HEK293T (cell line): ENCODE measurements around the gene SPAG16.

ENCODE experiments used
- CTCF ChIA-PET: fragments of 350-600 bp; formaldehyde crosslinking; extraction: SDS; loops from one replicate; lab custom pipeline; 2021; ENCODE audit warnings: antibody characterized with exemption, inconsistent platforms; lab: Yijun Ruan, JAX
- POLR2A ChIA-PET: fragments of 350-600 bp; formaldehyde crosslinking; extraction: SDS; loops from one replicate; lab custom pipeline; 2020; ENCODE audit warnings: antibody characterized with exemption, inconsistent platforms; lab: Yijun Ruan, JAX
- DNase-seq: peaks from one replicate; pipeline ENCODE4 v3.0.0; 2012; ENCODE audit warnings: mixed read lengths; ENCODE audit errors: extremely low spot score
- ARNT ChIP-seq: fragments of 450-650 bp; IDR thresholded peaks from 2 replicates; pipeline ENCODE4 v1.6.1; 2017; ENCODE audit warnings: mild to moderate bottlenecking
- BHLHE40 ChIP-seq: fragments of 450-650 bp; IDR thresholded peaks from 2 replicates; pipeline ENCODE4 v1.6.1; 2016; ENCODE audit warnings: mild to moderate bottlenecking, moderate library complexity, borderline replicate concordance
- CTBP1 ChIP-seq: fragments of 450-650 bp; IDR thresholded peaks from 2 replicates; pipeline ENCODE4 v1.6.1; 2016; ENCODE audit warnings: borderline replicate concordance
- ELF4 ChIP-seq: fragments of 450-650 bp; IDR thresholded peaks from 2 replicates; pipeline ENCODE4 v1.6.1; 2017; ENCODE audit warnings: antibody characterized with exemption
- FOXA1 ChIP-seq: fragments of 450-650 bp; IDR thresholded peaks from 2 replicates; pipeline ENCODE4 v1.6.1; 2016; ENCODE audit warnings: mild to moderate bottlenecking
- FOXK2 ChIP-seq: fragments of 450-650 bp; IDR thresholded peaks from 2 replicates; pipeline ENCODE4 v1.6.1; 2016; ENCODE audit warnings: mild to moderate bottlenecking
- FOXM1 ChIP-seq: fragments of 450-650 bp; IDR thresholded peaks from 2 replicates; pipeline ENCODE4 v1.6.1; 2017; ENCODE audit warnings: mild to moderate bottlenecking, borderline replicate concordance
- HDGF ChIP-seq: fragments of 450-650 bp; IDR thresholded peaks from 2 replicates; pipeline ENCODE4 v1.6.1; 2017; ENCODE audit warnings: antibody characterized with exemption, borderline replicate concordance
- L3MBTL2 ChIP-seq: fragments of 450-650 bp; conservative IDR thresholded peaks from 2 replicates; pipeline ENCODE4 v1.6.1; 2016; ENCODE audit warnings: mild to moderate bottlenecking
- LEF1 ChIP-seq: fragments of 450-650 bp; IDR thresholded peaks from 2 replicates; pipeline ENCODE4 v1.6.1; 2017; ENCODE audit warnings: mild to moderate bottlenecking, borderline replicate concordance
- NFRKB ChIP-seq: fragments of 450-650 bp; IDR thresholded peaks from 2 replicates; pipeline ENCODE4 v1.6.1; 2016; ENCODE audit warnings: mild to moderate bottlenecking, moderate library complexity
- SP1 ChIP-seq: fragments of 450-650 bp; IDR thresholded peaks from 2 replicates; pipeline ENCODE4 v1.6.1; 2017
- SUZ12 ChIP-seq: fragments of 450-650 bp; IDR thresholded peaks from 2 replicates; pipeline ENCODE4 v1.6.1; 2016; ENCODE audit warnings: mild to moderate bottlenecking
- TARDBP ChIP-seq: fragments of 450-650 bp; IDR thresholded peaks from 2 replicates; pipeline ENCODE4 v1.6.1; 2016
- ZNF384 ChIP-seq: fragments of 450-650 bp; IDR thresholded peaks from 2 replicates; pipeline ENCODE4 v1.6.1; 2016
- TF ChIP-seq, protein P1 (sequence below): fragments of 450-650 bp; IDR thresholded peaks from 2 replicates; pipeline ENCODE4 v1.6.1; 2016

The SPAG16 gene

DNA sequence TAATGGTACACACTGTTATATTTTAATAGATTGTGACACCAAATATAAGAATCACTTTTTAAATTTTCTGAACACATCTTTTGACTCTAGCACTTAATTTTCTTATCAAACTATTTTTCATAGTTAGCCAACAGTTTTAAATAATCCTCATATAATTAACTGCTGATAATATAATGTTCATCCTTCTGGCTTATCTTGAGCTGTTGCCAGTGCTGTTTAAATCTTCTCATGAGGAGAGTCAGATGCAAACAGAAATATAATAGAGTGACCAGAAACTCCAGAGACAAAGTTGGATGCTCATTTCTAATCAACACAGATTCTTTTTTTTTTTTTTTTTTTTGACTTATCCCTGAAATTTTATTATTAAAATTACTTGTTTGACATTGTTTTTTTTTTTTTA lies 282.6 kb downstream of the SPAG16 start:
- TF ChIP-seq L3MBTL2 (no peak), SP1 (no peak), ZNF384 (no peak), CTBP1 (no peak), LEF1 (no peak), SUZ12 (no peak), ARNT (no peak), BHLHE40 (no peak), FOXA1 (no peak), NFRKB (no peak), FOXM1 (no peak), HDGF (no peak), TARDBP (no peak)
- DNase-seq, result no peak
- POLR2A ChIA-PET, result no interaction called here
- CTCF ChIA-PET, result no interaction called here

DNA sequence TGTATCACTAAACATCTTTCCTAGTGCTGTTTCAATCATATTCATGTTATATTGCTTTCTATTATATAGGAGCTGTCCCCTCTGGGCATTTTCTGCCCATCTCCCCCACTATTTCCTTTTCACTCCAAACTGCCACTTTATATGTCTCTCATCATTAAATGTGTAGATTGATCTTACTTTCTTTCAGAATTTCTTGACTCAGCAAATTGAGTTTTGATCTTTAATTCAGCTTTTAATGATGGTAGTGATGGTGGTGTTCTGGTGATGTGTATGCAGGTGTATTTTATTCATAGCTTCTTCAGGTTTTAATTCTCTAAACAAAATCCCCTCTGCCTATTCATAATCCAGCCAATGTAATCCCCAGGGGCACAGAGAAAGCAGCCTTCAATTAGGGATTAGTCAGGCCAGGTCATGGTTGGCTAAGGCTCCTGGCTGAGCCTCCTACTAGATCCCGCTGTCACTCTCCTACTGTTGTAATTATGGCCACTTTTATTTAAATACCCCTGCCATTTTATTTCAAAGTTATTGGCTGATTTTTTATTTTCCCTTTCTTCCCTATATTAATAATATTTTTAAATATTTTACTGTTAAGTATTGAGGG lies 325.4 kb downstream of the SPAG16 start:
- ChIA-PET CTCF (no interaction called here), POLR2A (no interaction called here)
- no peak for TF ChIP-seq SUZ12
- TF ChIP-seq NFRKB, result no peak
- no peak for TF ChIP-seq ZNF384
- TF ChIP-seq FOXA1, result no peak
- TF ChIP-seq BHLHE40, result no peak
- no peak for TF ChIP-seq SP1
- no peak for TF ChIP-seq FOXK2
- TF ChIP-seq L3MBTL2, result no peak
- TF ChIP-seq FOXM1, result no peak
- TF ChIP-seq TARDBP, result no peak
- DNase-seq, result no peak

DNA sequence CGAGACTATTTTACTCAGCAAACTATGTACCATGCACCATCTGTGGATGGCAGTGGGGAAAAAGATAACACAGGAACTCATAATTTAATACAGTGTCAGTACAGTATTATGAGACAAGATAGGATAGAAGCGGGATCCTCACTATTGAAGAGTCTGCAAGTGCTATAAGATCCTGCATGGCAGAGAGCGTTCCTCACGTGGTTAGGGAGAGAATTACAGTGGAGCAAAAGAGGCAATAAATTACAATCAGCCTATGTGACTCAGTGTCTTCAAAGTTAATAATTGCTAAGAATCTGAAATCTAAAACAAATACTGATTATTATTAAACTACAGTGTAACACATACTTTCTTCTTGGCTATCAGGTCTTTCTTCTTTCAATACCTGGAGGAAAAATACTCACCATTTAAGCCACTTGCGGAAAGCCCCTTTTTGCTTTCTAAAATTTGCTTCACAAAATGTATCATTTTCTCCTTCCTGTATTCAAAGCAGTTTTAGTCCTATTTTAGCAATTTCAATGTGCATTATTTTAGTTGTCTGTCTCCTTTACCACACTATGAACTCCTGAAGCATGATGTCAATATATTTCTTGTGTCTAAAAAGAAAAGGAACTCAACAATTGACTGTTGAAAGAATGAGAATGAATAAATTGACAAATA lies 342.9 kb downstream of the SPAG16 start:
- TF ChIP-seq ELF4, result no peak
- no peak for TF ChIP-seq TARDBP
- TF ChIP-seq, protein P1, sequence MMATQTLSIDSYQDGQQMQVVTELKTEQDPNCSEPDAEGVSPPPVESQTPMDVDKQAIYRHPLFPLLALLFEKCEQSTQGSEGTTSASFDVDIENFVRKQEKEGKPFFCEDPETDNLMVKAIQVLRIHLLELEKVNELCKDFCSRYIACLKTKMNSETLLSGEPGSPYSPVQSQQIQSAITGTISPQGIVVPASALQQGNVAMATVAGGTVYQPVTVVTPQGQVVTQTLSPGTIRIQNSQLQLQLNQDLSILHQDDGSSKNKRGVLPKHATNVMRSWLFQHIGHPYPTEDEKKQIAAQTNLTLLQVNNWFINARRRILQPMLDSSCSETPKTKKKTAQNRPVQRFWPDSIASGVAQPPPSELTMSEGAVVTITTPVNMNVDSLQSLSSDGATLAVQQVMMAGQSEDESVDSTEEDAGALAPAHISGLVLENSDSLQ, result no peak
- no peak for TF ChIP-seq HDGF
- no peak for TF ChIP-seq SUZ12
- TF ChIP-seq ZNF384, result no peak
- TF ChIP-seq L3MBTL2, result no peak
- no peak for TF ChIP-seq LEF1
- TF ChIP-seq ARNT, result no peak
- no peak for TF ChIP-seq FOXA1
- TF ChIP-seq FOXM1, result no peak
- TF ChIP-seq SP1, result no peak
- no peak for TF ChIP-seq NFRKB
- TF ChIP-seq FOXK2, result no peak
- no peak for TF ChIP-seq CTBP1
- TF ChIP-seq BHLHE40, result no peak
- DNase-seq, result no peak
- ChIA-PET CTCF (no interaction called here), POLR2A (no interaction called here)

DNA sequence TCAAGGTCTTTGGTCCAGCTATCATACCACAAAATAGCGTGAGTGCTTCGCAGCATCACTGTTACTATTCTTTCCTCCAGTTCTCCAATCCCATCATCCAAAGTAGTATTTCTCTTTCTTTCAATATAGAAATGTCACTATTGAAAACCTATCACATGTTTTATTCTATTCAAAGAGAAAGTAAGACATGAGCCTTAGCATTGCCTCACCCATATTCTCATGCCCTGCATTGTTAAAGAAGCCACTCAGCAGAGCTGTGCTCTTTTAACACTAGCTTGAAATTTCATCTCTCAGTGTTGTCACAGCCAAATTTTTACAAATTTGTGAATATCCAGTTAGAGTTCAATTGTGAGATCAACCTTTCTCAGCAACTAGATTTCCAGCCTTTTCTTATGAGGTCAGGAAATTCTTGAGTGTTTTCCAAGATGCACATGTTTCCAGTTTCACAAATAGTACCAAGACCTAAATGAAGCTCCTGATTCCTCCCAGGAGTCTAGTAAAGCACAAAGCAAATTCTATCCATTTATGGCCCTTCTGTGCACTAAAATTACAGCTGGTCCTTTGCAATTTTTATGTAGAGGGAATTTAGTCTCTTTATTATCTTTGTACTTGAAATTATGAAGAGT lies 343.7 kb downstream of the SPAG16 start:
- TF ChIP-seq FOXM1, result no peak
- no peak for TF ChIP-seq TARDBP
- TF ChIP-seq L3MBTL2, result no peak
- TF ChIP-seq ELF4, result no peak
- no peak for TF ChIP-seq FOXA1
- TF ChIP-seq FOXK2, result no peak
- no peak for TF ChIP-seq NFRKB
- TF ChIP-seq, protein P1, result no peak
- TF ChIP-seq ARNT, result no peak
- no peak for TF ChIP-seq HDGF
- TF ChIP-seq SUZ12, result no peak
- no peak for TF ChIP-seq LEF1
- no peak for DNase-seq
- CTCF ChIA-PET, result no interaction called here
- POLR2A ChIA-PET, result no interaction called here

DNA sequence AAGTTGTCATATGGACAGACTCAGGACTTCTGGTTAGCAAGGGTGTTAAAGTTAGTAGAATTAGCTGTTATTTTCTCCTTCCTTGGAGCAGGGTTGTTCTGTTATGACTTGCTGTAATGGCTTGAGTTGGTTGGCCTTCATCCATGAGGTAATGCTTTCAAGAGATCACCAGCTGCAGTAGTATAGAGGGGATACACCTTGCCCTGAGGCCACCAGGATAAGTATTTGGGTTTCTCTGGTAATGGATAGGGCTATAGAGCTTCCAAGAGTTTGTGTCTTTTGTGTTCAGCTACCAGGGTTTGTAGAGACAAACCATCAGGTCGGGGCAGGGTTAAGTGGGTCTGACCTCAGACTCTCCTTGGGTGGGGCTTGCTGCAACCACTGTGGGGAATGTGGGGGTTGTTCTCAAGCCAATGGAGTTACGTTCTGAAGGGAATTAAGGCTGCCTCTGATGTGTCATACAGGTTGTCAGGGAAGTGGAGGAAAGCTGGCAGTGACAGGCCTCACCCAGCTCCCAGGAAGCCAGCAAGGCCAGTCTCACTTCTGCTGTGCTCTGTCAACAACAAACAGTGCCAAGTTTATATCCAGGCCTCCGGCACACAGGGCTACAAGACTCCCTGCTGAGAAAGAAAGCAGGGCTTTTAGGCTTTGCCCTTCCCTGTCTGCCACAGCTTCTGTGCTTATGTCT lies 356.6 kb downstream of the SPAG16 start:
- ChIA-PET POLR2A (no interaction called here), CTCF (no interaction called here)
- no peak for DNase-seq
- TF ChIP-seq LEF1 (no peak), L3MBTL2 (no peak), FOXK2 (no peak), FOXA1 (no peak), SUZ12 (no peak), FOXM1 (no peak), NFRKB (no peak)

DNA sequence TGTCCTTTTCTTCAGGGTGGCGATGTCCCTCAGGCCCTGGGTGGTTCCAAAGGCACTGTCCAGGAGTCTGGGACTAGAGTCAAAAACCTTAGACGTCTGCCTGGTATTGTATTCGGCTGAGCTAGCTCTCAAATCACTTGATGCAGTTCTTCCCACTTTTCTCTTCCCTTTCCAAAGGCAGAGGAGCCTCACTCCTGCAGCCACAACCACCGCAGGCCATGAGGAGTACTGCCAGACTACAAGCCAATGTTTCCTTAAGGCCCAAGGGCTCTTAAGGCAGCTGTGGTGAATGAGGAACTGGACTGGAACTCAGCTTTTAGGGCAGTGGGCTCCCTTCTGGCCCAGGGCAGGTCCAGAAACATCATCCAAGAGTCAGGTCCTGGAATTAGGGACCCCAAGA lies 360.7 kb downstream of the SPAG16 start:
- TF ChIP-seq ZNF384, result no peak
- TF ChIP-seq CTBP1, result no peak
- no peak for TF ChIP-seq FOXM1
- TF ChIP-seq SUZ12, result no peak
- no peak for TF ChIP-seq L3MBTL2
- TF ChIP-seq, protein P1, result no peak
- no peak for TF ChIP-seq FOXK2
- TF ChIP-seq HDGF, result no peak
- no peak for TF ChIP-seq LEF1
- TF ChIP-seq FOXA1, result no peak
- no peak for TF ChIP-seq NFRKB
- no peak for TF ChIP-seq BHLHE40
- TF ChIP-seq ELF4, result no peak
- TF ChIP-seq ARNT, result no peak
- no peak for TF ChIP-seq SP1
- TF ChIP-seq TARDBP, result no peak
- POLR2A ChIA-PET, result no interaction called here
- CTCF ChIA-PET, result no interaction called here
- DNase-seq, result no peak
